Raji (cell line): ENCODE data around the gene COL5A1.

Source experiments
- POLR2A ChIP-seq: IDR thresholded peaks from 2 replicates; pipeline ENCODE4 v1.6.1; 2011; ENCODE audit warnings: low read depth, low read length, control low read depth; ENCODE audit not compliant: insufficient read depth

COL5A1 gene

DNA sequence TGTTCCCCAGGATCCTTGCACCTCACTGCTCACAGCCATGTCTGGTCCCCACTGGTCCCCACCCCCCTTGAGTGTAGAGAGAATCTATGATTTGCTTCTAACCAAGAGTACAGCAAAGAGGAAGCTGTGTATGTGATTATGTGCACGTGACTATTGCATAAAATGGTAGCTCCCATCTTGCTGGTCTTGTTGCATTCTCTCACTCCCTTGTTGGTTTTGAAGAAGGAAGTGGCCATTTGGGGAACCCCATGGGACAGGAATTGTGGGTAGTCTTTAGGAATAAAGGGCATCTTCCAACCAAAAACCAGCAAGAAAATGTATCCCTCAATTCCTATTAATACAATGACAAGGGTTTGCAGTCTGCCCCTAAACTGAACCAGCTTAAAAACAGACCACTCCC is 233.8 kb downstream of the COL5A1 start:
- no peak for TF ChIP-seq POLR2A

- no peak for TF ChIP-seq POLR2A
Measured at GRCh38 chr9:134877541-134877940, 235.9 kb downstream of the COL5A1 start.

DNA sequence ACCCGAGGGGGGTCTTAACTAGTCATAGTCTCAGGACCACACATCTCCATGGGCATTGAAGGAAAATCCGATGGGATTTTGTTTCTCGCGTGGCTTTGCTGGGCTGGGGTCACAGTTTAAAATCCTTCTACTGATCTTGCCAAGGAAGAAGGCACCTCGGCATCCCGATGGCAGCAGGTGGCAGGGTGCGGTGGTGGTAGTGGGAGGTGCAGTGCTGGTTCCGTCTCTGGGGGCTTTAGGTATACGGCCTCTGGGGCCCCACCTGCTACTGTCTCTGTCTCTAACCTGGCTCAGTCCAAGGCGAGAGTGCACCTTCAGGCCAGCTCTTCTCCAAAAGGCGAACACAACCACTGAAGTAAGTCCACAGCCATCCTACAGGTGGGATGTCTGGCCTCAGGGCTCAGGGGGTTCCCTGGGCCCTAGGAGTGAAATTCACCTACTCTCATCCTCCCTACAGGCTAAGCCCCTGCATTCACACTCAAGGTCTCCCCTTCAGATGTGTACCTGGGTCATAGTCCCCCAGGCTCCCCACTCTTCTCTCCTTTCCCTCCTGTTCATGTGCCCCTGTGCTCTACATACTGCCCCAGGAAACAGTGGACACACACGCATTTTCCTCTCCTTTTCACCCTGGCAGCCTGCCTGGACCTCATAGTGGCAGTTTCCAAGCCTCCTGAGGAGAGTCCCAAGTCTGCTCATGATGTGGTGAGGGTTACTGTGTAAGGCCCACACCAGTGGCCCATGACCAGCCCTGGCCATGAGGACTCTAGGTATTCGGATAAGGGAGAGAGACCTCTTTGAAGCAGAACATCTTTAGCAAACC is 238.3 kb downstream of the COL5A1 start:
- no peak for TF ChIP-seq POLR2A

DNA sequence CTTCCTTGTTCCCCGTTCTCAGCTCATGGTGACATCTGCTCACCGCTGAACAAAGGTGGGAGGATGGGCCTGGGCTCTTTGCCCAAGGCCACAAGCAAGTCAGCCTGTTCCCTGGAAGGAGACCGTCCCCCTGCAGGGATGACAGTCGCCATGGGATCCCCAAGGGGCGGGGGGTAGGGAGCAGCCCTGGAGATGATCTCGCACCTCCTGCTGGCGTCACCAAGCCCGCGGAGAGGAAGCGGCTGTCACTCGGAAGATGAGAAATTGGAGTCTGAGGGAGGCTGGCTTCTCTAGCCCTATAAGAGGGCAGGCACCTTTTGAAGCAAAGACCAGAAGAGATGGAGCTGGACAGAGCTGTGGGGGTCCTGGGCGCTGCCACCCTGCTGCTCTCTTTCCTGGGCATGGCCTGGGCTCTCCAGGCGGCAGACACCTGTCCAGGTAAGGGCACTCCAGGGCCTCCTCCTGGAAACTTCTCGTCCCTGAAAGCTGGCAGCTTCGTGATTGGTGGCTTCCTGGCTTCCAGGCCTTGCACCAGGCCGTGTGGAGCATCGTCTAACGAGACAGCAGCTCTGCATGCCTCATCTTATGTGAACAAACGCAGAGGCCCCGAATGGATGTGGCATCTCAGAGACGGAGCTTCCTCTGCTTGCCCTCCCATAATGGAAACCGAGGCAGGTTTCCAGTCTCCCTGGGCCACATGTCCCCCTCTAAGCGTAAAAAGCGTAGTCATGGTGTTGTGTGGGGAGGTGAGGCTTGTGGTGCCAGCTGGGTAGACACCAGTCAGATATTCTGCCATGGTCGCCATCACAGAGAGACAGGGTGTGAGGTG is 239.1 kb downstream of the COL5A1 start, which contains the start of gene FCN2:
FCN2 (plus strand) TSS at position 327 of the 829 bp plus-strand sequence; CDS start at position 339, 12 bp downstream.
- no peak for TF ChIP-seq POLR2A

- no peak for TF ChIP-seq POLR2A
Measured at GRCh38 chr9:134881313-134881670, 239.7 kb downstream of the COL5A1 start.

DNA sequence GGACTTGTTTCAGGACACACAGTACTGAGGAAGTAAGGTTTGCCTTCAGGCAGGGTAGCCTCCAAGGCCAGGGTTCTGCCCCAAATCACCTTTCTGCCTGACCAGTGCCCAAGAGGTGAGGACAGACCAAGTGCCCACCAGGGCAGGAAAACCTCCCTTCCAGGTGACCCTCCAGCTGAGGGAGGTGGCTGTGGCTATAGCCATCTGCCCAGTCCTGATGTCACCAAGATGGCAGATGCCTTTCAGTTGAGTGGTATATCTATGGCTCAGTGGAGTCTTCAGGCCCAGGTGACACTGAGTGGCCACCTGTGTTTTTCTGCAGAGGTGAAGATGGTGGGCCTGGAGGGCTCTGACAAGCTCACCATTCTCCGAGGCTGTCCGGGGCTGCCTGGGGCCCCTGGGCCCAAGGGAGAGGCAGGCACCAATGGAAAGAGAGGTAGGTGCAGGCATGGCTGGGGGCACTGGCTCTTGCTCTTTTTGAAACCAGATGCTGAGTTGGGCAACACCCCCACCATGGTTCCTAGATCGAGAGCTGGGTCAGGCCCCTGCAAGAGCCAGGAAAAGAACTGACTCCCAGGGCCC is 240.7 kb downstream of the COL5A1 start:
- TF ChIP-seq POLR2A, result no peak

- no peak for TF ChIP-seq POLR2A
Measured at GRCh38 chr9:134883040-134883782, 241.6 kb downstream of the COL5A1 start.

GRCh38 chr9:134884492-134884891 is 242.9 kb downstream of the COL5A1 start:
- no peak for TF ChIP-seq POLR2A

DNA sequence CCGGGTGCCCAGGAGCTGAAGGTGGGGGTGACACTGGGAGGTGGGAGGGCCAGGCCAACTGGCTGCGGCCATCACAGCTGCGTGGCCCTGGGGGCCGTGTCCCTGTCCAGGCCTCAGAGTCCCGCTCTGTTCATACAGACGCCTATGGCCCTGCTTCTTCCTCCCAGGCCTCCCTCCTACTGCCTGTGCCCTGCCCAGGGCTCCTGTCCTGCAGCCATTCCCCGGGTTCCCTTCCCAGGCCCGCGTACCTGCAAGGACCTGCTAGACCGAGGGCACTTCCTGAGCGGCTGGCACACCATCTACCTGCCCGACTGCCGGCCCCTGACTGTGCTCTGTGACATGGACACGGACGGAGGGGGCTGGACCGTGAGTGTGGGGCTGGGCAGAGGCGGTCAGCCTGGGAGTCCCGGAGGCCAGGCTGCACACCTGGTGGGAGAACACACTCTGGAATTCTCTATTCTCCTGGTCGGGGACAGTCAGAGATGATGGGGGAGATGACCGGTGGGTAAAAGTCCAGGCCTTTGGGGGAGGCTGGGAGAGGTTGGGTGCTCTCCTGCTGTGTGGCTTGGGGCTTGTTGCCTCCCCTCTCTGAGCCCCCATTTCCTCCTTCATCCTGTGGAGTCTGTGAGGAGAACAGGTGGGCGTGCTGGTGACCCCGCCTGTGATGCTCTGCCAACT is 243.5 kb downstream of the COL5A1 start:
- no peak for TF ChIP-seq POLR2A

GRCh38 chr9:134885679-134886412 is 244.2 kb downstream of the COL5A1 start:
- no peak for TF ChIP-seq POLR2A

GRCh38 chr9:134886413-134886913 is 244.9 kb downstream of the COL5A1 start:
- no peak for TF ChIP-seq POLR2A

GRCh38 chr9:134887219-134887618 is 245.6 kb downstream of the COL5A1 start:
- TF ChIP-seq POLR2A, result no peak
